ENCODE measurements around the gene SPATA31C2. TPM values are rescaled to one million over a fixed set of nuclear protein-coding genes. Genes with fewer than 3 reads are reported as not detected.
A peak's percentile ranks its signal among the peaks of the same experiment; 100 is the strongest.
"Not testable (repeated sequence)": the region's sequence is repeated elsewhere in the genome, so short reads cannot be mapped to it uniquely, and the experiment has no call there.

Gene SPATA31C2
- polyA plus RNA-seq, 6 donors from 2014 or later: not detected

- DNase-seq (no peak), ATAC-seq (ENCODE audit: low read depth in 2 of 2) (no peak)
- Mint-ChIP-seq H3K27ac (no peak overlapping the region), H3K36me3 (no peaks in the 10 kb centered on the region), H3K27me3 (peaks cover 0 to 29% (median 12%) of the 10 kb centered on the region in 3 donors), H3K9me3 (peaks cover 0 to 12% (median 2%) of the 10 kb centered on the region in 7 donors), H3K4me3 (no peak overlapping the region), H3K4me1 (no peaks in the 10 kb centered on the region)
Observed at GRCh38 chr9:88168564-88168963, 30.3 kb upstream of the SPATA31C2 start.

- DNase-seq (no peak), ATAC-seq (ENCODE audit: low read depth in 2 of 2) (no peak)
- Mint-ChIP-seq H3K27ac (no peak overlapping the region), H3K4me3 (no peak overlapping the region), H3K27me3 (peaks cover 0 to 30% (median 13%) of the 10 kb centered on the region in 3 donors), H3K4me1 (no peaks in the 10 kb centered on the region), H3K36me3 (no peaks in the 10 kb centered on the region), H3K9me3 (peaks cover 1 to 18% (median 5%) of the 10 kb centered on the region in 7 donors)
Observed at GRCh38 chr9:88166660-88167059, 28.4 kb upstream of the SPATA31C2 start.

GRCh38 chr9:88164850-88165249 is 26.6 kb upstream of the SPATA31C2 start:
- Mint-ChIP-seq H3K4me1 (no peaks in the 10 kb centered on the region), H3K4me3 (no peak overlapping the region), H3K27me3 (peaks cover 11 to 48% (median 13%) of the 10 kb centered on the region in 3 donors), H3K27ac (no peak overlapping the region), H3K9me3 (peaks cover 1 to 18% (median 5%) of the 10 kb centered on the region in 7 donors), H3K36me3 (no peaks in the 10 kb centered on the region)
- DNase-seq: no peak
- no peak for ATAC-seq (ENCODE audit: low read depth in 2 of 2)

GRCh38 chr9:88161144-88161543 is 22.9 kb upstream of the SPATA31C2 start:
- Mint-ChIP-seq H3K4me3 (no peak overlapping the region), H3K36me3 (no peaks in the 10 kb centered on the region), H3K27ac (no peak overlapping the region), H3K27me3 (peaks cover 19 to 46% (median 27%) of the 10 kb centered on the region in 3 donors), H3K4me1 (no peaks in the 10 kb centered on the region), H3K9me3 (peaks cover 0 to 10% (median 5%) of the 10 kb centered on the region in 7 donors)
- ATAC-seq (ENCODE audit: low read depth in 2 of 2): no peak
- no peak for DNase-seq

GRCh38 chr9:88143957-88144625 is 5.8 kb upstream of the SPATA31C2 start:
- Mint-ChIP-seq H3K27me3 (peaks cover 16 to 29% (median 19%) of the 10 kb centered on the region in 3 donors), H3K4me1 (peaks cover 0 to 5% (median 4%) of the 10 kb centered on the region in 3 donors), H3K36me3 (peaks cover 0 to 4% of the 10 kb centered on the region in 2 donors), H3K27ac (no peak overlapping the region), H3K4me3 (no peak overlapping the region), H3K9me3 (peaks cover 0 to 13% (median 3%) of the 10 kb centered on the region in 7 donors)
- ATAC-seq (ENCODE audit: low read depth in 2 of 2): no peak
- DNase-seq: no peak

- Mint-ChIP-seq H3K27ac (no peak overlapping the region), H3K4me1 (peaks cover 0 to 5% (median 4%) of the 10 kb centered on the region in 3 donors), H3K4me3 (no peak overlapping the region), H3K27me3 (peaks cover 15 to 29% (median 16%) of the 10 kb centered on the region in 3 donors), H3K9me3 (peaks cover 0 to 13% (median 3%) of the 10 kb centered on the region in 7 donors), H3K36me3 (peaks cover 0 to 4% of the 10 kb centered on the region in 2 donors)
- ATAC-seq (ENCODE audit: low read depth in 2 of 2) (no peak), DNase-seq (no peak)
Observed at GRCh38 chr9:88143179-88143578, 4.9 kb upstream of the SPATA31C2 start.

- H3K4me3 Mint-ChIP-seq; H3K9me3 Mint-ChIP-seq; H3K27me3 Mint-ChIP-seq; H3K27ac Mint-ChIP-seq; H3K4me1 Mint-ChIP-seq; DNase-seq; H3K36me3 Mint-ChIP-seq; ATAC-seq (ENCODE audit: low read depth in 2 of 2): not testable (repeated sequence)
Observed at GRCh38 chr9:88133552-88133951, 4.7 kb downstream of the SPATA31C2 start.

- DNase-seq; ATAC-seq (ENCODE audit: low read depth in 2 of 2); H3K4me3 Mint-ChIP-seq; H3K27ac Mint-ChIP-seq; H3K36me3 Mint-ChIP-seq; H3K4me1 Mint-ChIP-seq; H3K27me3 Mint-ChIP-seq; H3K9me3 Mint-ChIP-seq: not testable (repeated sequence)
Observed at GRCh38 chr9:88129556-88129955, 8.7 kb downstream of the SPATA31C2 start.

- not testable (repeated sequence) for DNase-seq; H3K4me1 Mint-ChIP-seq; H3K9me3 Mint-ChIP-seq; H3K27me3 Mint-ChIP-seq; ATAC-seq (ENCODE audit: low read depth in 2 of 2); H3K4me3 Mint-ChIP-seq; H3K36me3 Mint-ChIP-seq
- peak overlapping the region in 1 of 6 donors; percentile 21 for H3K27ac Mint-ChIP-seq
Observed at GRCh38 chr9:88127700-88128300, 10.5 kb downstream of the SPATA31C2 start.

GRCh38 chr9:88123413-88123812 is 14.9 kb downstream of the SPATA31C2 start:
- not testable (repeated sequence) for ATAC-seq (ENCODE audit: low read depth in 2 of 2); H3K9me3 Mint-ChIP-seq

GRCh38 chr9:88118121-88118520 is 20.2 kb downstream of the SPATA31C2 start:
- H3K27me3 Mint-ChIP-seq: peaks cover 0 to 14% (median 0%) of the 10 kb centered on the region in 3 donors
- H3K27ac Mint-ChIP-seq; H3K36me3 Mint-ChIP-seq; H3K9me3 Mint-ChIP-seq; DNase-seq; H3K4me1 Mint-ChIP-seq; H3K4me3 Mint-ChIP-seq; ATAC-seq (ENCODE audit: low read depth in 2 of 2): not testable (repeated sequence)

More at GRCh38 chr9:88123413-88123812, 14.9 kb downstream of the SPATA31C2 start:
- H3K4me3 Mint-ChIP-seq, H3K4me1 Mint-ChIP-seq, H3K27me3 Mint-ChIP-seq, H3K36me3 Mint-ChIP-seq, DNase-seq, H3K27ac Mint-ChIP-seq: not testable (repeated sequence)

- H3K9me3 Mint-ChIP-seq; H3K4me3 Mint-ChIP-seq; H3K36me3 Mint-ChIP-seq; H3K27ac Mint-ChIP-seq; DNase-seq; H3K4me1 Mint-ChIP-seq; ATAC-seq (ENCODE audit: low read depth in 2 of 2): not testable (repeated sequence)
- peaks cover 0 to 17% (median 0%) of the 10 kb centered on the region in 3 donors for H3K27me3 Mint-ChIP-seq
Observed at GRCh38 chr9:88114968-88115612, 23.2 kb downstream of the SPATA31C2 start.

- H3K36me3 Mint-ChIP-seq; H3K27ac Mint-ChIP-seq; DNase-seq; H3K4me3 Mint-ChIP-seq; H3K9me3 Mint-ChIP-seq; ATAC-seq (ENCODE audit: low read depth in 2 of 2); H3K4me1 Mint-ChIP-seq: not testable (repeated sequence)
- peaks cover 0 to 17% (median 0%) of the 10 kb centered on the region in 3 donors for H3K27me3 Mint-ChIP-seq
Observed at GRCh38 chr9:88114283-88114967, 23.9 kb downstream of the SPATA31C2 start.

Data from naive B cell (primary cell).